Measurements from ENCODE around the gene GOLGB1.

The GOLGB1 gene

GRCh38 chr3:121740896-121741295 is 8.6 kb downstream of the GOLGB1 start:
- DNase-seq (ENCODE audit: low read depth in 2 of 2), result no peak

- no peak for DNase-seq (ENCODE audit: low read depth in 2 of 2)
Measured at GRCh38 chr3:121739902-121740301, 9.6 kb downstream of the GOLGB1 start.

- no peak for DNase-seq (ENCODE audit: low read depth in 2 of 2)
Measured at GRCh38 chr3:121737644-121738043, 11.9 kb downstream of the GOLGB1 start.

GRCh38 chr3:121736112-121736511 is 13.4 kb downstream of the GOLGB1 start:
- no peak for DNase-seq (ENCODE audit: low read depth in 2 of 2)

GRCh38 chr3:121735047-121735696 is 14.4 kb downstream of the GOLGB1 start:
- DNase-seq (ENCODE audit: low read depth in 2 of 2), result peak in 1 of 2 experiments; percentile 17

GRCh38 chr3:121730940-121731687 is 18.4 kb downstream of the GOLGB1 start:
- DNase-seq (ENCODE audit: low read depth in 2 of 2), result no peak

- DNase-seq (ENCODE audit: low read depth in 2 of 2), result no peak
Measured at GRCh38 chr3:121724130-121724529, 25.4 kb downstream of the GOLGB1 start.

- DNase-seq (ENCODE audit: low read depth in 2 of 2), result no peak
Measured at GRCh38 chr3:121723485-121723884, 26.1 kb downstream of the GOLGB1 start.

- DNase-seq (ENCODE audit: low read depth in 2 of 2), result no peak
Measured at GRCh38 chr3:121722411-121722810, 27.1 kb downstream of the GOLGB1 start.

- DNase-seq (ENCODE audit: low read depth in 2 of 2), result no peak
Measured at GRCh38 chr3:121720163-121720562, 29.4 kb downstream of the GOLGB1 start.

- no peak for DNase-seq (ENCODE audit: low read depth in 2 of 2)
Measured at GRCh38 chr3:121719423-121719822, 30.1 kb downstream of the GOLGB1 start.

GRCh38 chr3:121718205-121718846 is 31.2 kb downstream of the GOLGB1 start:
- DNase-seq (ENCODE audit: low read depth in 2 of 2), result no peak

- no peak for DNase-seq (ENCODE audit: low read depth in 2 of 2)
Measured at GRCh38 chr3:121710347-121710746, 39.2 kb downstream of the GOLGB1 start.

- no peak for DNase-seq (ENCODE audit: low read depth in 2 of 2)
Measured at GRCh38 chr3:121707531-121708273, 41.8 kb downstream of the GOLGB1 start.

- DNase-seq (ENCODE audit: low read depth in 2 of 2), result no peak
Measured at GRCh38 chr3:121705541-121705940, 44.0 kb downstream of the GOLGB1 start.

- DNase-seq (ENCODE audit: low read depth in 2 of 2), result no peak
Measured at GRCh38 chr3:121703973-121704372, 45.6 kb downstream of the GOLGB1 start.

- no peak for DNase-seq (ENCODE audit: low read depth in 2 of 2)
Measured at GRCh38 chr3:121698901-121699300, 50.6 kb downstream of the GOLGB1 start.

- no peak for DNase-seq (ENCODE audit: low read depth in 2 of 2)
Measured at GRCh38 chr3:121698476-121698875, 51.1 kb downstream of the GOLGB1 start.

- no peak for DNase-seq (ENCODE audit: low read depth in 2 of 2)
Measured at GRCh38 chr3:121696186-121696585, 53.4 kb downstream of the GOLGB1 start.

- no peak for DNase-seq (ENCODE audit: low read depth in 2 of 2)
Measured at GRCh38 chr3:121692010-121692699, 57.4 kb downstream of the GOLGB1 start.

- DNase-seq (ENCODE audit: low read depth in 2 of 2), result no peak
Measured at GRCh38 chr3:121690777-121691405, 58.6 kb downstream of the GOLGB1 start.
